ENCODE data around the gene MYBBP1A. TPM values are rescaled to one million over a fixed set of nuclear protein-coding genes. Genes with fewer than 3 reads are reported as not detected.

MYBBP1A gene
- total RNA-seq, 1 donor from 2014 or later = 47.1 TPM

DNA sequence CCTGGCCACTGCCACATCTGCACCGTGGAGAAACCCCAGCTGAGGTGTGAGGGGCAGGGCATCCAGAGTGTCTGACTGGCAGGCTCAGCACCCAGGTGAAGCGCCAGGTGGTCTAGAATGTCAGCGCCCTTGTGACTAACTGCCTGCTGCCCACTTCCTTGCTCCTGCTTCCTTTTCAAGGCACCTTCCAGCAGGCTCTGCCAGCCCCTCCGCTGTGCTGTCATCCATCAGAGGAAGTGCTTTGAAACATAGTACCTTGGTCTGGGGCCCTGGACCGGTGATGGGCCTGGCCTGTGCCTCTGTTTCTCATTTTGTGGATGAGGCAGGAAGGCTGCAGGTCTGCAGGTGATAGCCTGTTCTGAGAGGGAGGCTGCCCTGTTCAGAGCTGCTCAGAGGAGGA, 51.0 kb downstream of the MYBBP1A start:
- Histone ChIP-seq H3K4me1 (peaks cover 15% of the 10 kb centered on the region), H3K4me3 (no peak overlapping the region), H3K27ac (no peak overlapping the region), H3K9me3 (no peaks in the 10 kb centered on the region), H3K27me3 (no peaks in the 10 kb centered on the region), H3K36me3 (no peaks in the 10 kb centered on the region)
- DNase-seq (ENCODE audit: extremely low spot score in 2 of 2) = no peak
- TF ChIP-seq, protein P1, sequence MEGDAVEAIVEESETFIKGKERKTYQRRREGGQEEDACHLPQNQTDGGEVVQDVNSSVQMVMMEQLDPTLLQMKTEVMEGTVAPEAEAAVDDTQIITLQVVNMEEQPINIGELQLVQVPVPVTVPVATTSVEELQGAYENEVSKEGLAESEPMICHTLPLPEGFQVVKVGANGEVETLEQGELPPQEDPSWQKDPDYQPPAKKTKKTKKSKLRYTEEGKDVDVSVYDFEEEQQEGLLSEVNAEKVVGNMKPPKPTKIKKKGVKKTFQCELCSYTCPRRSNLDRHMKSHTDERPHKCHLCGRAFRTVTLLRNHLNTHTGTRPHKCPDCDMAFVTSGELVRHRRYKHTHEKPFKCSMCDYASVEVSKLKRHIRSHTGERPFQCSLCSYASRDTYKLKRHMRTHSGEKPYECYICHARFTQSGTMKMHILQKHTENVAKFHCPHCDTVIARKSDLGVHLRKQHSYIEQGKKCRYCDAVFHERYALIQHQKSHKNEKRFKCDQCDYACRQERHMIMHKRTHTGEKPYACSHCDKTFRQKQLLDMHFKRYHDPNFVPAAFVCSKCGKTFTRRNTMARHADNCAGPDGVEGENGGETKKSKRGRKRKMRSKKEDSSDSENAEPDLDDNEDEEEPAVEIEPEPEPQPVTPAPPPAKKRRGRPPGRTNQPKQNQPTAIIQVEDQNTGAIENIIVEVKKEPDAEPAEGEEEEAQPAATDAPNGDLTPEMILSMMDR (IDR thresholded peaks at IDR 0.05) = no peak
- TF ChIP-seq POLR2AphosphoS5 (IDR thresholded peaks at IDR 0.05; ENCODE audit: insufficient read depth in 1 of 2, low read depth in 1 of 2) (no peak), POLR2A (IDR thresholded peaks at IDR 0.05) (no peak)
- intact Hi-C loops (cut with DNase I) = no loop called here

DNA sequence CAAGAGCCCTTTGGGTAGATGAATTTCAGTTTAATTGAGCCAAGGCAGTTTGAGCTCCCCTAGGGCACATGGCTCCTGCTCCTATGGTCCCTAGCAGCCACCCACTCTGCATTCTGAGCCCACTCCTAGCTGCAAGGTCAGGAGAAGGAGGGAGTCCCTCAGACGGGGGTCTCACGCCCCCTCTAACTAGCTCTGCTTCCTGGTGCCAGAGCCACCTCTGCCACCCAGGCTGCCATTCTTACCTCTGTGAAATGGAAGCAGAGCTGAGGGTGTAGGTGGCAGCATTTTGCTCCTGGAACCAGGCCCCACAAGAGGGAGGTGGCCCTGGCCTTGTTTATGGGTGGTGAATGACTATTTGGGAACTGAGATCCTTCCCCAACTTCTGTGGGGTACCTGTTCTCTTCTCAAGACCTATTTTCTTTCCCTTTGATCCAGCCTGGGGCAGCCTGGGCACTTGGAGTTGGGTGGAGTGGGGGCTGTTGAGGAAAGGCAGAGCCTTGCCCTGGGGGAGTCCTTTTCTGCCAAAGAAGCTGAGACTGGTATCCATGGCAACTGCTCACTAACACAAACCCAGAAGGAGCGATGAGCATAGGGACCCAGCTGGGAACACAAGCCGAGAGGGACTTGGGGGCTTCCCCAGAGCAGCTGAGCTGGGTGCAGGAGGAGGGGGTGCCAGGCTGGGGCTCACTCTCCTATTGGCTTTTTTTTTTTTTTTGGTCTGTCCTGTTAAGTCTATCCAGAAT, 51.7 kb downstream of the MYBBP1A start:
- peaks cover 18% of the 10 kb centered on the region for H3K4me1 ChIP-seq
- H3K4me3 ChIP-seq = no peak overlapping the region
- TF ChIP-seq, protein P1 (IDR thresholded peaks at IDR 0.05) = no peak
- no peak for TF ChIP-seq POLR2AphosphoS5 (IDR thresholded peaks at IDR 0.05; ENCODE audit: insufficient read depth in 1 of 2, low read depth in 1 of 2)
- TF ChIP-seq POLR2A (IDR thresholded peaks at IDR 0.05) = no peak
- no peaks in the 10 kb centered on the region for H3K9me3 ChIP-seq
- DNase-seq (ENCODE audit: extremely low spot score in 2 of 2) = no peak
- no peaks in the 10 kb centered on the region for H3K36me3 ChIP-seq
- intact Hi-C loops (cut with DNase I) = no loop called here
- no peaks in the 10 kb centered on the region for H3K27me3 ChIP-seq
- H3K27ac ChIP-seq = no peak overlapping the region

DNA sequence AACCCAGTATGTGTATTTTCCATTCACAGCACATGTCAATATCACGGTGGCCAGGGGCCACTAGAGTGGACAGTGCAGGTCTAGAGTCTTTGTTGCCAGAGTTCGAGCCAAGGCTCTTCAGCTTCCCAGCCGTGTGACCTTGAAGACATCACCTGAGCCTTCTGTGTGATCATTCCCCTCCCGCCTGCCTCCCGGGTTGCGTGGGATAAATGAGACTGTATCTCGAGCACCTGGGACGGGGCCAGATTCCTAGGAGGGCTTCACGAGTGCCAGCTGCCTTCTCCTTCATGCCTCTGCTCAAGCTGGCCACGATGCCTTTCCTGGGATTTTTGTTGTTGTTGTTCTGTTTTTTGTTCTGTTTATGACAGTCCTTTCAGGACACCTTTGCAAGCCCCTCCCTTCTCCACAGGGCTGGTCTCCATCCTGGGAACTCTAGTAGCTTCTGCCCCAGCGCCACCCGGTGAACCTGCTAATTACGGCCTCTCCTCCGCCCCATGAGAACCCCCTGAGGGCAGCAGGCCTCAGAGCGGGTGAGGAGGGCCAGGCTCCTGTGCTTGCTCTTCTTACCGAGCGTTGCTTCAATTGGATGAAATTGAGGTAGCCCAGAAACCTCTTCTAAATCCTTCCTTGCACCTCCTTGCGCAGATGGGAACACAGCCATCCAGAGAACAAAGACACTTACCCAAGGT, 52.6 kb downstream of the MYBBP1A start:
- no peak overlapping the region for H3K27ac ChIP-seq
- no peaks in the 10 kb centered on the region for H3K27me3 ChIP-seq
- peaks cover 26% of the 10 kb centered on the region for H3K4me1 ChIP-seq

DNA sequence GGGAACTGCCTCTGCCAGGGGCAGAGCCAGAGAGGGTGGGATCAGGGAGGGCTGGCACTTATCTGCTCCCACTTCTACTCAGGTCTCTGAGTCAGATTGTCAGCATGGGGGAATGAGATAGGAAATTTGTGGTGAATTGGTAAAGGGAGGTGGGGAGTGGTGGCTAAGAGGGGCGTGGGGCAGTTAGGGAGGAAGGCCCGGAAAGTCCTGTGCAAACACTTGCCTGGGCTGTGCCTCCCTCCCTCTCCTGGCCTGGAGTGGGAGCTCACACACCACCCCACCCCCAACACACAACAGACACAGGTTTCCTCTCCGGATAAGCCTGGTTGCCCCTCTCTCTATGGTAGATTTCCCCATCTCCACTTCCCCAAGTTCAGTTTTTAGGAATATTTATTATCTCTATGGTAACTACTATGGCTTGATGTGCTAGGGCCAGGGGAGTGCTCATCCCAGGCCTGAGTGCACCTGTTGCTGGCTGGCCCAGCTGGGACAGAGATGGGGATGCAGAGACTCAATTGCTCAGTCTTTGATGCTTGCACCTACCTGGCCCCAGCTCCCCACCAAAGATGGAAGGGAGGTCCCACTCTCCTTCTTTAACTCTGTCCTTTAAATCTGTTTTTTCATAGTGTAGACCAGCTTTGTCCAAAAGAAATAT, 53.8 kb downstream of the MYBBP1A start:
- H3K36me3 ChIP-seq = no peaks in the 10 kb centered on the region
- H3K4me1 ChIP-seq = peaks cover 27% of the 10 kb centered on the region
- H3K4me3 ChIP-seq = peak overlapping the region in 1 of 2 donors; percentile 46
- intact Hi-C loops (cut with DNase I) = no loop called here
- H3K27ac ChIP-seq = no peak overlapping the region
- no peaks in the 10 kb centered on the region for H3K9me3 ChIP-seq
- DNase-seq (ENCODE audit: extremely low spot score in 2 of 2) = no peak
- TF ChIP-seq, protein P1 (IDR thresholded peaks at IDR 0.05) = no peak
- TF ChIP-seq POLR2AphosphoS5 (IDR thresholded peaks at IDR 0.05; ENCODE audit: insufficient read depth in 1 of 2, low read depth in 1 of 2) (no peak), POLR2A (IDR thresholded peaks at IDR 0.05) (no peak)
- no peaks in the 10 kb centered on the region for H3K27me3 ChIP-seq

More for the DNA sequence above, 52.6 kb downstream of the MYBBP1A start:
- TF ChIP-seq, protein P1 (IDR thresholded peaks at IDR 0.05) = no peak
- TF ChIP-seq POLR2AphosphoS5 (IDR thresholded peaks at IDR 0.05; ENCODE audit: insufficient read depth in 1 of 2, low read depth in 1 of 2) (no peak), POLR2A (IDR thresholded peaks at IDR 0.05) (no peak)
- Histone ChIP-seq H3K36me3 (no peaks in the 10 kb centered on the region), H3K9me3 (no peaks in the 10 kb centered on the region), H3K4me3 (no peak overlapping the region)
- DNase-seq (ENCODE audit: extremely low spot score in 2 of 2) = no peak
- intact Hi-C loops (cut with DNase I) = no loop called here
